Loucy (cell line): ENCODE results near the gene CAMSAP3.

ENCODE experiments used
- H2AFZ ChIP-seq: fragments of 200-600 bp; sonication (generic); 2 replicates; pipeline ENCODE4 v1.6.0; 2016; ENCODE audit warnings: antibody characterized with exemption, mild to moderate bottlenecking, low read length, moderate library complexity
- H3F3A ChIP-seq: fragments of 200-600 bp; 2 replicates; pipeline ENCODE4 v1.6.0; 2016; ENCODE audit warnings: antibody characterized with exemption, low read depth, mild to moderate bottlenecking
- H3K27me3 ChIP-seq: fragments of 200-600 bp; sonication (generic); 2 replicates; pipeline ENCODE4 v1.6.1; 2014; ENCODE audit warnings: low read length, mild to moderate bottlenecking; ENCODE audit not compliant: insufficient read depth, poor library complexity, severe bottlenecking
- H3K36me3 ChIP-seq: fragments of 200-600 bp; sonication (generic); 2 replicates; pipeline ENCODE4 v1.6.1; 2016; ENCODE audit warnings: low read length; ENCODE audit not compliant: insufficient read depth
- H3K4me1 ChIP-seq: fragments of 200-600 bp; sonication (generic); 2 replicates; pipeline ENCODE4 v1.5.1; 2014; ENCODE audit warnings: low read length, mild to moderate bottlenecking; ENCODE audit not compliant: insufficient read depth, poor library complexity, severe bottlenecking
- H3K4me2 ChIP-seq: fragments of 200-600 bp; sonication (generic); 2 replicates; pipeline ENCODE4 v1.6.0; 2014; ENCODE audit warnings: antibody characterized with exemption, low read length, low read depth, mild to moderate bottlenecking; ENCODE audit not compliant: poor library complexity, severe bottlenecking
- H3K4me3 ChIP-seq: fragments of 200-600 bp; sonication (generic); 2 replicates; pipeline ENCODE4 v1.5.1; 2014; ENCODE audit warnings: low read length, mild to moderate bottlenecking, mixed read lengths; ENCODE audit not compliant: poor library complexity, severe bottlenecking
- H3K79me2 ChIP-seq: fragments of 200-600 bp; sonication (generic); 2 replicates; pipeline ENCODE4 v1.6.1; 2014; ENCODE audit warnings: low read length; ENCODE audit not compliant: insufficient read depth
- H3K9ac ChIP-seq: fragments of 200-600 bp; sonication (generic); 2 replicates; pipeline ENCODE4 v1.6.0; 2014; ENCODE audit warnings: mild to moderate bottlenecking, low read depth, low read length, moderate library complexity; ENCODE audit not compliant: poor library complexity, severe bottlenecking
- H3K9me2 ChIP-seq: fragments of 200-600 bp; sonication (generic); replicated peaks from 2 replicates; pipeline ENCODE4 v1.6.1; 2016; ENCODE audit warnings: low read depth, low read length, mixed read lengths
- H3K9me3 ChIP-seq: fragments of 200-600 bp; sonication (generic); 2 replicates; pipeline ENCODE4 v1.6.1; 2014; ENCODE audit warnings: mild to moderate bottlenecking, antibody characterized with exemption, low read length, low read depth; ENCODE audit not compliant: insufficient read depth
- H4K20me1 ChIP-seq: fragments of 200-600 bp; sonication (generic); 2 replicates; pipeline ENCODE4 v1.6.0; 2014; ENCODE audit warnings: antibody characterized with exemption, low read length, mild to moderate bottlenecking; ENCODE audit not compliant: insufficient read depth, poor library complexity, severe bottlenecking
- CTCF ChIP-seq: fragments of 200-600 bp; sonication (generic); conservative IDR thresholded peaks from 2 replicates; pipeline ENCODE4 v1.5.1; 2014; ENCODE audit warnings: mild to moderate bottlenecking, antibody characterized with exemption, low read length
- EZH2phosphoT487 ChIP-seq: fragments of 200-600 bp; IDR thresholded peaks from 2 replicates; pipeline ENCODE4 v1.6.1; 2018; ENCODE audit warnings: antibody characterized with exemption, mild to moderate bottlenecking, moderate library complexity, borderline replicate concordance

CAMSAP3 gene

GRCh38 chr19:7611541-7612279 lies 16.0 kb downstream of the CAMSAP3 start:
- H3K36me3 ChIP-seq: no peaks in the 10 kb centered on the region
- no peaks in the 10 kb centered on the region for H3K27me3 ChIP-seq
- no peaks in the 10 kb centered on the region for H3K4me1 ChIP-seq
- H3K79me2 ChIP-seq: no peaks in the 10 kb centered on the region
- H3K4me2 ChIP-seq: no peak overlapping the region
- H3K9me3 ChIP-seq: no peaks in the 10 kb centered on the region
- no peaks in the 10 kb centered on the region for H3K9me2 ChIP-seq
- no peak overlapping the region for H3K4me3 ChIP-seq
- no peak for TF ChIP-seq EZH2phosphoT487
- TF ChIP-seq CTCF: no peak
- H4K20me1 ChIP-seq: no peaks in the 10 kb centered on the region
- no peak overlapping the region for H3K9ac ChIP-seq
- no peaks in the 10 kb centered on the region for H3F3A ChIP-seq
- H2AFZ ChIP-seq: no peak overlapping the region

GRCh38 chr19:7612282-7613274 lies 16.9 kb downstream of the CAMSAP3 start:
- Histone ChIP-seq H3K4me1 (no peaks in the 10 kb centered on the region), H3K4me2 (no peak overlapping the region), H3K36me3 (no peaks in the 10 kb centered on the region), H3K4me3 (no peak overlapping the region), H4K20me1 (no peaks in the 10 kb centered on the region), H2AFZ (no peak overlapping the region), H3K9ac (no peak overlapping the region), H3K79me2 (no peaks in the 10 kb centered on the region), H3F3A (no peaks in the 10 kb centered on the region), H3K9me2 (no peaks in the 10 kb centered on the region), H3K27me3 (no peaks in the 10 kb centered on the region), H3K9me3 (no peaks in the 10 kb centered on the region)
- TF ChIP-seq EZH2phosphoT487 (no peak), CTCF (no peak)

- Histone ChIP-seq H3K27me3 (no peaks in the 10 kb centered on the region), H3K79me2 (no peaks in the 10 kb centered on the region), H3K36me3 (peaks cover 5% of the 10 kb centered on the region; the same call in 1 of the 2 replicates), H3K4me3 (no peak overlapping the region), H4K20me1 (no peaks in the 10 kb centered on the region), H3K9me3 (no peaks in the 10 kb centered on the region), H2AFZ (no peak overlapping the region), H3K9me2 (no peaks in the 10 kb centered on the region), H3K9ac (no peak overlapping the region), H3F3A (no peaks in the 10 kb centered on the region), H3K4me1 (no peaks in the 10 kb centered on the region), H3K4me2 (no peak overlapping the region)
- TF ChIP-seq CTCF: no peak
- no peak for TF ChIP-seq EZH2phosphoT487
Measured at GRCh38 chr19:7614859-7615741, 19.4 kb downstream of the CAMSAP3 start.
